Adipocyte (in vitro differentiated cells): ENCODE measurements around the gene DMXL2.
"Not testable (repeated sequence)": the region's sequence is repeated elsewhere in the genome, so short reads cannot be mapped to it uniquely, and the experiment has no call there.

Experiments used
- DNase-seq: peaks from one replicate; pipeline ENCODE4 v3.0.0-alpha.2; 2015; ENCODE audit warnings: low read depth
- H3K27me3 ChIP-seq: replicated peaks from 2 replicates; pipeline ENCODE4 v1.7.0; 2013; ENCODE audit warnings: mild to moderate bottlenecking, low read length, moderate library complexity; ENCODE audit not compliant: control insufficient read depth, insufficient read depth
- H3K36me3 ChIP-seq: 2 replicates; pipeline ENCODE4 v1.7.0; 2013; ENCODE audit warnings: low read length, mild to moderate bottlenecking, moderate library complexity; ENCODE audit not compliant: control insufficient read depth, insufficient read depth, severe bottlenecking
- H3K4me1 ChIP-seq: 2 replicates; pipeline ENCODE4 v1.7.0; 2013; ENCODE audit warnings: mild to moderate bottlenecking, low read length, moderate library complexity; ENCODE audit not compliant: control insufficient read depth, insufficient read depth
- H3K4me3 ChIP-seq: 2 replicates; pipeline ENCODE4 v1.7.0; 2013; ENCODE audit warnings: mild to moderate bottlenecking, low read length, moderate library complexity
- H3K9ac ChIP-seq: 2 replicates; pipeline ENCODE4 v1.7.0; 2013; ENCODE audit warnings: mild to moderate bottlenecking, low read length, moderate library complexity
- H3K9me3 ChIP-seq: 2 replicates; pipeline ENCODE4 v1.7.0; 2013; ENCODE audit warnings: mild to moderate bottlenecking, low read length, moderate library complexity; ENCODE audit not compliant: control insufficient read depth

Gene DMXL2

GRCh38 chr15:51648101-51648500 lies 25.5 kb upstream of the DMXL2 start:
- not testable (repeated sequence) for H3K4me1 ChIP-seq, DNase-seq, H3K9ac ChIP-seq, H3K36me3 ChIP-seq, H3K4me3 ChIP-seq, H3K27me3 ChIP-seq, H3K9me3 ChIP-seq

GRCh38 chr15:51647128-51647562 lies 24.6 kb upstream of the DMXL2 start:
- peak; percentile 34 for DNase-seq
- Histone ChIP-seq H3K36me3 (no peaks in the 10 kb centered on the region), H3K4me3 (no peak overlapping the region), H3K27me3 (no peaks in the 10 kb centered on the region), H3K9ac (no peak overlapping the region), H3K9me3 (no peaks in the 10 kb centered on the region), H3K4me1 (peaks cover 2% of the 10 kb centered on the region)

- Histone ChIP-seq H3K9ac (no peak overlapping the region), H3K36me3 (no peaks in the 10 kb centered on the region), H3K9me3 (no peaks in the 10 kb centered on the region), H3K27me3 (peaks cover 3% of the 10 kb centered on the region), H3K4me1 (peaks cover 4% of the 10 kb centered on the region), H3K4me3 (no peak overlapping the region)
- DNase-seq = no peak
Observed at GRCh38 chr15:51642696-51643095, 20.1 kb upstream of the DMXL2 start.

- no peak overlapping the region for H3K9ac ChIP-seq
- DNase-seq = no peak
- no peak overlapping the region for H3K4me3 ChIP-seq
- H3K27me3 ChIP-seq = peaks cover 3% of the 10 kb centered on the region
- no peaks in the 10 kb centered on the region for H3K36me3 ChIP-seq
- H3K4me1 ChIP-seq = peaks cover 4% of the 10 kb centered on the region
- no peaks in the 10 kb centered on the region for H3K9me3 ChIP-seq
Observed at GRCh38 chr15:51641490-51642130, 19.0 kb upstream of the DMXL2 start.

- no peak for DNase-seq
- Histone ChIP-seq H3K4me3 (no peak overlapping the region), H3K4me1 (no peaks in the 10 kb centered on the region), H3K9ac (no peak overlapping the region), H3K36me3 (no peaks in the 10 kb centered on the region), H3K9me3 (no peaks in the 10 kb centered on the region), H3K27me3 (peaks cover 3% of the 10 kb centered on the region)
Observed at GRCh38 chr15:51634591-51635198, 12.1 kb upstream of the DMXL2 start.

- Histone ChIP-seq H3K4me3 (no peak overlapping the region), H3K27me3 (no peaks in the 10 kb centered on the region), H3K4me1 (peaks cover 5% of the 10 kb centered on the region), H3K36me3 (no peaks in the 10 kb centered on the region), H3K9me3 (no peaks in the 10 kb centered on the region), H3K9ac (no peak overlapping the region)
- DNase-seq = peak; percentile 29
Observed at GRCh38 chr15:51629612-51630011, 7.0 kb upstream of the DMXL2 start.

- Histone ChIP-seq H3K4me1 (peaks cover 21% of the 10 kb centered on the region), H3K27me3 (no peaks in the 10 kb centered on the region), H3K9me3 (no peaks in the 10 kb centered on the region), H3K4me3 (no peak overlapping the region), H3K9ac (no peak overlapping the region), H3K36me3 (no peaks in the 10 kb centered on the region)
- DNase-seq = no peak
Observed at GRCh38 chr15:51625236-51625635, 2.7 kb upstream of the DMXL2 start.

- H3K4me1 ChIP-seq = peaks cover 19% of the 10 kb centered on the region
- no peaks in the 10 kb centered on the region for H3K36me3 ChIP-seq
- no peak for DNase-seq
- no peaks in the 10 kb centered on the region for H3K27me3 ChIP-seq
- no peaks in the 10 kb centered on the region for H3K9me3 ChIP-seq
- H3K4me3 ChIP-seq = no peak overlapping the region
- H3K9ac ChIP-seq = no peak overlapping the region
Observed at GRCh38 chr15:51624022-51624421, 1.5 kb upstream of the DMXL2 start.

- Histone ChIP-seq H3K9ac (peak overlapping the region; percentile 89), H3K4me1 (peaks cover 19% of the 10 kb centered on the region), H3K36me3 (no peaks in the 10 kb centered on the region), H3K27me3 (no peaks in the 10 kb centered on the region), H3K9me3 (no peaks in the 10 kb centered on the region), H3K4me3 (peak overlapping the region; percentile 91)
- peak; percentile 18 for DNase-seq
Observed at GRCh38 chr15:51623386-51623938, 891 bp upstream of the DMXL2 start.

GRCh38 chr15:51621936-51622603 lies 501 bp downstream of the DMXL2 start:
- H3K9ac ChIP-seq = peak overlapping the region; percentile 89
- H3K4me3 ChIP-seq = peak overlapping the region; percentile 91
- H3K4me1 ChIP-seq = peaks cover 19% of the 10 kb centered on the region
- no peaks in the 10 kb centered on the region for H3K27me3 ChIP-seq
- peak; percentile 77 for DNase-seq
- H3K36me3 ChIP-seq = no peaks in the 10 kb centered on the region
- H3K9me3 ChIP-seq = no peaks in the 10 kb centered on the region

GRCh38 chr15:51621155-51621765 lies 1.3 kb downstream of the DMXL2 start:
- no peaks in the 10 kb centered on the region for H3K36me3 ChIP-seq
- H3K4me1 ChIP-seq = peaks cover 19% of the 10 kb centered on the region
- peak; percentile 19 for DNase-seq
- no peaks in the 10 kb centered on the region for H3K9me3 ChIP-seq
- peak overlapping the region; percentile 91 for H3K4me3 ChIP-seq
- H3K9ac ChIP-seq = peak overlapping the region; percentile 89
- no peaks in the 10 kb centered on the region for H3K27me3 ChIP-seq
